Skeletal muscle tissue (tissue), 4 donors: ENCODE results near the gene SLC6A7. TPM values are rescaled to one million over a fixed set of nuclear protein-coding genes. Genes with fewer than 3 reads are reported as not detected.

Experiments used
- H3K27ac ChIP-seq: one replicate; pipeline ENCODE4 v1.7.0; 2013; ENCODE audit warnings: mild to moderate bottlenecking, low read depth, low read length, inconsistent platforms
- H3K27me3 ChIP-seq, 3 donors: one replicate each; pipeline ENCODE4 v1.7.0; 2013; ENCODE audit warnings: low read length in 3 of 3; ENCODE audit not compliant: control insufficient read depth in 3 of 3, insufficient read depth in 3 of 3
- H3K36me3 ChIP-seq, 3 donors: one replicate each; pipeline ENCODE4 v1.7.0; 2013; ENCODE audit warnings: low read length in 3 of 3; ENCODE audit not compliant: control insufficient read depth in 3 of 3, insufficient read depth in 3 of 3
- H3K4me1 ChIP-seq, 3 donors: one replicate each; pipeline ENCODE4 v1.7.0; 2013; ENCODE audit warnings: low read length in 3 of 3, mild to moderate bottlenecking in 3 of 3; ENCODE audit not compliant: control insufficient read depth in 3 of 3, insufficient read depth in 3 of 3
- H3K4me3 ChIP-seq, 3 donors: one replicate each; pipeline ENCODE4 v1.7.0; 2013; ENCODE audit warnings: low read length in 3 of 3
- H3K9ac ChIP-seq, 3 donors: one replicate each; pipeline ENCODE4 v1.7.0; 2013; ENCODE audit warnings: low read length in 3 of 3, mild to moderate bottlenecking in 3 of 3, moderate library complexity in 2 of 3, low read depth in 1 of 3
- H3K9me3 ChIP-seq, 3 donors: one replicate each; pipeline ENCODE4 v1.7.0; 2013; ENCODE audit warnings: low read length in 3 of 3; ENCODE audit not compliant: control insufficient read depth in 3 of 3
- total RNA-seq: library from RNA; depleted of rRNA; stranded (reverse); fragments of >200 nt; gene quantifications from one replicate; pipeline ENCODE4 v1.2.3, GENCODE V29; 2014
- donor health status: Osteomylitis.

The SLC6A7 gene
- total RNA-seq, 1 donor from 2014 or later = not detected

GRCh38 chr5:150154618-150155128 lies 35.2 kb upstream of the SLC6A7 start:
- Histone ChIP-seq H3K9ac (peak overlapping the region; percentile 60 to 85 (median 61)), H3K27ac (peak overlapping the region; percentile 82), H3K4me3 (peak overlapping the region; percentile 59 to 77 (median 76)), H3K9me3 (no peaks in the 10 kb centered on the region), H3K4me1 (peaks cover 14 to 26% (median 26%) of the 10 kb centered on the region in 3 donors), H3K27me3 (peaks cover 0 to 4% (median 0%) of the 10 kb centered on the region in 3 donors), H3K36me3 (peaks cover 0 to 12% (median 5%) of the 10 kb centered on the region in 3 donors)

- Histone ChIP-seq H3K36me3 (peaks cover 0 to 12% (median 5%) of the 10 kb centered on the region in 3 donors), H3K27ac (peak within 1 kb of the TSS; percentile 82), H3K27me3 (peaks cover 0 to 4% (median 0%) of the 10 kb centered on the region in 3 donors), H3K9ac (peak within 1 kb of the TSS; percentile 60 to 85 (median 61)), H3K9me3 (no peaks in the 10 kb centered on the region), H3K4me3 (peak within 1 kb of the TSS; percentile 59 to 77 (median 76)), H3K4me1 (peaks cover 19 to 31% (median 31%) of the 10 kb centered on the region in 3 donors)
Measured at GRCh38 chr5:150155258-150156026, 34.4 kb upstream of the SLC6A7 start, which contains the start of gene PDGFRB. Gene PDGFRB, minus strand, starts transcription at chr5:150155845. Its CDS starts 18,798 bp downstream, at chr5:150137047.

GRCh38 chr5:150156027-150156368 lies 33.9 kb upstream of the SLC6A7 start:
- Histone ChIP-seq H3K36me3 (peaks cover 0 to 12% (median 5%) of the 10 kb centered on the region in 3 donors), H3K27ac (peak overlapping the region; percentile 82), H3K4me1 (peaks cover 21 to 34% (median 31%) of the 10 kb centered on the region in 3 donors)

GRCh38 chr5:150156540-150156939 lies 33.3 kb upstream of the SLC6A7 start:
- Histone ChIP-seq H3K27me3 (peaks cover 0 to 4% (median 0%) of the 10 kb centered on the region in 3 donors), H3K27ac (peak overlapping the region; percentile 82)

More at GRCh38 chr5:150156027-150156368, 33.9 kb upstream of the SLC6A7 start:
- peak overlapping the region in 2 of 3 donors; percentile 17 to 85 for H3K9ac ChIP-seq
- no peaks in the 10 kb centered on the region for H3K9me3 ChIP-seq
- peaks cover 0 to 4% (median 0%) of the 10 kb centered on the region in 3 donors for H3K27me3 ChIP-seq
- H3K4me3 ChIP-seq = peak overlapping the region; percentile 38 to 77 (median 59)

GRCh38 chr5:150157168-150157567 lies 32.7 kb upstream of the SLC6A7 start:
- Histone ChIP-seq H3K36me3 (peaks cover 0 to 11% (median 5%) of the 10 kb centered on the region in 3 donors), H3K27ac (peak overlapping the region; percentile 82), H3K4me3 (no peak overlapping the region), H3K9me3 (no peaks in the 10 kb centered on the region), H3K4me1 (peaks cover 27 to 38% (median 32%) of the 10 kb centered on the region in 3 donors), H3K9ac (peak overlapping the region in 1 of 3 donors; percentile 64), H3K27me3 (peaks cover 0 to 4% (median 0%) of the 10 kb centered on the region in 3 donors)

More at GRCh38 chr5:150156540-150156939, 33.3 kb upstream of the SLC6A7 start:
- peaks cover 26 to 38% (median 31%) of the 10 kb centered on the region in 3 donors for H3K4me1 ChIP-seq
- peak overlapping the region in 2 of 3 donors; percentile 38 to 77 for H3K4me3 ChIP-seq
- H3K9ac ChIP-seq = peak overlapping the region; percentile 0 to 85 (median 17)
- H3K9me3 ChIP-seq = no peaks in the 10 kb centered on the region
- H3K36me3 ChIP-seq = peaks cover 0 to 12% (median 5%) of the 10 kb centered on the region in 3 donors

- peaks cover 0 to 6% (median 3%) of the 10 kb centered on the region in 3 donors for H3K36me3 ChIP-seq
- no peaks in the 10 kb centered on the region for H3K9me3 ChIP-seq
- H3K4me1 ChIP-seq = peaks cover 36 to 42% (median 42%) of the 10 kb centered on the region in 3 donors
- peak overlapping the region in 2 of 3 donors; percentile 32 to 64 for H3K9ac ChIP-seq
- peak overlapping the region; percentile 82 for H3K27ac ChIP-seq
- peak overlapping the region in 1 of 3 donors; percentile 41 for H3K4me3 ChIP-seq
- H3K27me3 ChIP-seq = no peaks in the 10 kb centered on the region
Measured at GRCh38 chr5:150158170-150158949, 31.5 kb upstream of the SLC6A7 start.

GRCh38 chr5:150159031-150159430 lies 30.8 kb upstream of the SLC6A7 start:
- Histone ChIP-seq H3K9me3 (no peaks in the 10 kb centered on the region), H3K9ac (peak overlapping the region in 2 of 3 donors; percentile 32 to 40), H3K27ac (peak overlapping the region; percentile 82), H3K36me3 (peaks cover 0 to 2% (median 0%) of the 10 kb centered on the region in 3 donors), H3K27me3 (no peaks in the 10 kb centered on the region), H3K4me3 (peak overlapping the region in 2 of 3 donors; percentile 22 to 24), H3K4me1 (peaks cover 42 to 49% (median 48%) of the 10 kb centered on the region in 3 donors)

- Histone ChIP-seq H3K4me1 (peaks cover 49 to 56% (median 54%) of the 10 kb centered on the region in 3 donors), H3K27me3 (no peaks in the 10 kb centered on the region), H3K9me3 (no peaks in the 10 kb centered on the region), H3K4me3 (no peak overlapping the region), H3K36me3 (peaks cover 0 to 2% (median 0%) of the 10 kb centered on the region in 3 donors), H3K9ac (peak overlapping the region in 1 of 3 donors; percentile 75), H3K27ac (peak overlapping the region; percentile 82)
Measured at GRCh38 chr5:150159741-150160179, 30.1 kb upstream of the SLC6A7 start.

- Histone ChIP-seq H3K4me3 (no peak overlapping the region), H3K27ac (peak overlapping the region; percentile 82), H3K36me3 (no peaks in the 10 kb centered on the region), H3K9me3 (no peaks in the 10 kb centered on the region), H3K27me3 (no peaks in the 10 kb centered on the region), H3K9ac (peak overlapping the region in 2 of 3 donors; percentile 7 to 75), H3K4me1 (peaks cover 55 to 61% (median 61%) of the 10 kb centered on the region in 3 donors)
Measured at GRCh38 chr5:150160448-150161081, 29.3 kb upstream of the SLC6A7 start.
